RPMI8226 (cell line): Measurements from ENCODE around the gene PRTFDC1.
"Not testable (repeated sequence)": the region's sequence is repeated elsewhere in the genome, so short reads cannot be mapped to it uniquely, and the experiment has no call there.

ENCODE experiments used
- DNase-seq: peaks from one replicate; pipeline ENCODE4 v3.0.0-alpha.2; 2015

PRTFDC1 gene, protein sequence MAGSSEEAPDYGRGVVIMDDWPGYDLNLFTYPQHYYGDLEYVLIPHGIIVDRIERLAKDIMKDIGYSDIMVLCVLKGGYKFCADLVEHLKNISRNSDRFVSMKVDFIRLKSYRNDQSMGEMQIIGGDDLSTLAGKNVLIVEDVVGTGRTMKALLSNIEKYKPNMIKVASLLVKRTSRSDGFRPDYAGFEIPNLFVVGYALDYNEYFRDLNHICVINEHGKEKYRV

DNA sequence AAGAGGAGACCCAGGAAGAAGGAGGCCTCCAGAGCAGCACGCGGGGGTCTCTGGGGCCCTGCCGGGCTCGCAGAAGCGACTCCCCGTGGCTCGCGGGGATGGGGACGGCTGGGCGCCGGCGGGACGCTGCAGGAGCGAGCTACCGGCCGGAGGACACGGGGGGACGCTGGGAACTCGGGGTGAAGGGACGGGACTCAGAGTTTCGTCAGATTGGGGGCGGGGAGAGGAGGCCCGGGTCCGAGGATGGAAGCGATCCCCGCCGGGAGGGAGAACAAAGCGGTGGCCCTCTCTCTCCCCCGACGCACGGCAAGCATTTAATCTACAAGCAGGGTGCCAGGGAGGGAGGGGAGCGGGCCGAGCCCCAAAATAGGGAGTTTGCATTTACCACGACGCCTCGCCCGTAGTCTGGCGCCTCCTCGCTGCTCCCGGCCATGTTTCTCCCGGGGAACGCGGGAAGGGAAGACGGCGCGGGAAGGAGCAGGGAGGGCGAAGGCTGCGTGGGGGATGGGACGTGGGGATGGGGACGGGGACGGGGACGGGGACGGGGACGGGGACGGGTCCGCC is at the start of gene PRTFDC1:
PRTFDC1 (minus strand) TSS at position 464 of the 564 bp plus-strand sequence; CDS start at position 433, 31 bp downstream.
- DNase-seq, result no peak

DNA sequence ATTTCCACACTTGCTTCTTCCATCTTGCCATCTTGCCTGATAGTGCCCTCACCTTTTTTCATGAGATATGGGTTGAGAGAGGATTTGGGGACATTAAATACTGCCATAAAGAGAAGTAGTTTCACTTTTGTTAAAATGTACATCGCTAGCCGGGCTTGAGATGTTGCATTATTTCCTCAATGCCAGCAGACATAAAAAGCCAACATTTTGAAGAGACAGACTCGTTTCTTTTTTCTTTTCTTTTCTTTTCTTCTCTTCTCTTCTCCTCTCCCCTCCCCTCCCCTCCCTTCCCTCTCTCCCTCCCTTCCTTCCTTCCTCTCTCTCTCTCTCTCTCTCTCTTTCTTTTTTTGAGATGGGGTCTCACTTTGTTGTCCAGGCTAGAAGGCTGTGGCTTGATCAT is 45.6 kb upstream of the PRTFDC1 start:
- no peak for DNase-seq

DNA sequence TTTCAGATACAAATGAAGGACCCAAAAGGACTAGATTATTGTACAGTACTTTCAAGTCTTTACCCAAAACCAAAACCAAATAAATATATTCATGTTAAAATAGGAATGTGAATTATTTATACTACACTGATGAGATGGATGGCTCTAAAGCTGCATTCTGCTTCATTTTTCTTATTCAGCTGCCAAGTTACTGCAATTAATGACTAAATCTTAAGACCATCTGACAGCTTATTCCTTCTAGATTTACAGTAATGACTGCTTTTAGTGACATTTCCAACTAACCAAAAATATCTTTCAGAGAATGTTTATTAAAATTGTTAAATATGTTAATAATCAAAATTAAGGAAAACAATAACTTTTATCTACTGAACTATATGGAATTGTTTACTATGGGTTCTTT is 42.7 kb upstream of the PRTFDC1 start:
- no peak for DNase-seq

DNA sequence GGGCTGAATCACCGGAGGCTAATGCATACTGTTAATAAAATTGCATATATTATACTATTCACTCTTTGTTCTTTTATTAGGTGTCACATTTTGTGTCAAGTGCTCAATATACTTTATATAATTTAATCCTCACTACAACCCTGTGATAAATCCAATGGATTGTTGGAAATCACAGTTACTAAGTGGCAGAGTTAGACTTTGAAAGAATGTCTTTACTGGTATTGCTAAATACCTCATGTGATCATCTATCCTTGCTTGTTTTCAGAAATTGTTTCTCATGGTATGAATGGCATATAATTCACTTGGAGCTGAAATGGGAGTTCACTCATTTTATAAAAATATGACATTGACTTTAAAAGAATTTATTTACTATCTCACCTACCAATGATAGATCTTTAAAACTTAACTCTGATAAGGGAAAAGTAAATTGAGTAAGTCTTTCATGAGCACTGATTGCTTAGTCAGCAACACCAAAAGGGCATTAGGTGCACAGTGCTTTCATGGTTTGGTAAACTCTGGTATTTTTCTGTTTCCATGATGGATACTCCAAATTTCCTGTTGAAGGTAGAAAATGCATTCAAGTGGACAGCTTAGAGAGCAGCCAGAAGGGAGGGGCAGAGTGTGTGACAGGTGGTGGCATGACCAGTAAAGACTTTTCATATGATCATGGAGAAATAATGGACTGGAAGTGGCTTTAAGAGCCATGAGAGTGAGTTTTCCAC is 41.0 kb upstream of the PRTFDC1 start:
- DNase-seq, result no peak

DNA sequence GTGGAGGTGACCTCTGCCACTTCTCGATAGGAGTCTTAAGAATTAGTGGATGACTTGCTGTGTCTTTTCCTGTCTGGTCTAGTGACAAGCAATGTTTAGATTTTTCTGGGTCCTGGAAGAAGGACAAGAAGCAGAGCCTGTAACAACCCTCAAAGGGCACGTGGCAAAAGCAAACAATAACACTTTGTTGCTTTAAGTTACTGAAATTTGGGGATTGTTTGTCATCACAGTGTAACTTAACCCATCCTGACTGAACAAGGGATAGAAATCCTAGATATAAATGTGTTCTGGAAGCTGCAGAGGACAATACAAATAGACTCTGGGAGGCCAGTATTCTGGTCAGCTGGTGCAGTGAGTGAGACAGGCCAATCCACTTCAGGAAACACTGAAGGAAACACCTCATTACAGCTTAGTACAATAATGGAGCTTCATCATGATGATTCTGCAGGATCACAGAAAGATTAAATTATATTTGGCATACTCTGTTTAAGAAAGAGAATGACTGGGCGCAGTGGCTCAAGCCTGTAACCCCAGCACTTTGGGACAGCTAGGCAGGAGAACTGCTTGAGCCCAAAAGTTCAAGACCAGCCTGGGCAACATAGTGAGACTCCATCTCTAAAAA is 40.2 kb upstream of the PRTFDC1 start:
- DNase-seq, result no peak

DNA sequence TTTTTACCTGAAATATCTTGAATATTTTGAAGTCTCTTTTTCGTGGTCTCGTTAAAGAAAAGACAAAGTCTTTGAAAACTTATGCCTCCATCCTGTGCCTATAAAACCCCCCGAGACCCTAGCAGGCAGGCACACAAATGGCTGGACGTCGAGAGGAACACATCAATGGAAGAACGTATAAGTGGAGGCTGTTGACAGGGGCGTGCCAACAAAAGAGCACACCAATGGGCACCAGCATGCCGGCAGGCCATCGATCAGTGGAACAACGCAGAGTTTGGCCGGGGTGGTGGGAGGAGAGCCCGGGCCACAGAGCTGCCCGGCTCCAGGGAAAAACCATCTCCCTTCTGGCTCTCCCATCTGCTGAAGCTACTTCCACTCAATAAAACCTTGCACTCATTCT is 38.9 kb upstream of the PRTFDC1 start:
- DNase-seq, result no peak

DNA sequence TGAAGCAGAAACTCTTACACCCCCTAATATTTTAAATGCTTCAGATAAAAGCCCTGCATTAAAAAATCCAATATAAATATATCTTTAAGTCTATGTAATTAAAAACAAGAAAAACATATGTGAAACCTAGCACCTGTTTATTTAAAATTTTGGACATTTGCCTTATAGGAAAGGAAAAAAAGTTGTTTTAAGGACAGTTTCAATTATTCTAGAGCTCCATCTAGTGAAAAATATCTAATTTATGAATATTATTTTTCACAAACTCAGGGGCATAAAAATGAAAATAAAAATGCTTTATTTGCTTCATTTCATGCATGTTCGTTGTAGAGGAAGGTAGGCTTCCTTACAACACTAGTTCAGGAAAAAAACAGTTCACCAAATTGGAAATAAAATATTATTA is 37.5 kb upstream of the PRTFDC1 start:
- DNase-seq, result no peak

DNA sequence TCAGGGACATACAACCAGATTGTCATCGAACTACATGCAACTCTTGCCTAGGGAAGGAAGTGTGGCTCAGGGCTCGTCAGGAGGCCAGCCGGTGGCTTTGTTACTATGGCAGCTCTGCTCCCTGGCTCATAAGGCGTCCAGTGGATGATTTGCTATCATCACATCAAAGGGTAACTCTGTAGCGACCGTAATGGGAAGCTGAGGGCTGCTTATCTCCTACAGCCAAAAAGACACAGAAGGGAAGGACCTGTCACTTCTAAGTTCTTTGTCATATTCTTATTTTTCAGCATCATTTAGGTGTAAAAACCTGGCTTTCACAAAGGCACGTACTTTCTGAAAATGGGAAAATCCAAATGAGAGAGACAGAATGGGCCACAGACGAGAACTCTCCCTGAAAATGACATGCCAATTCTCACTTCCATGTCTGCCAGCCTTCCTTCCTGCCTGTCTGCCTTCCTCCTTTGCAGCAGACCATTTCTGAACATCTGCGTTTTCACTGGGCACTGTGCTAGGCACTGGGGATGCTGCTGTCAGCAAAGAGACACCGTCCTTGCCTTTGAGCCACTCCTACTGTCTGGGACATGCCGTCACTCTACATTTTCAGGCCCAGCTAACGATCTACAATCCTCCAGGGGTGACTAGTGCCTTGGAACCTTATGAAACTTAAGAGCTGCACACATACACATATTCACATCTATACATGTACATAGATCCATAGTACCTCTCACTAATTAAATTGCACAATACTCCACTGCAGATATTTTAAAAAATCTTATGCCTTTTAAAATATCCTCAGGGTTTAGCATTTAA is 36.6 kb upstream of the PRTFDC1 start:
- no peak for DNase-seq

DNA sequence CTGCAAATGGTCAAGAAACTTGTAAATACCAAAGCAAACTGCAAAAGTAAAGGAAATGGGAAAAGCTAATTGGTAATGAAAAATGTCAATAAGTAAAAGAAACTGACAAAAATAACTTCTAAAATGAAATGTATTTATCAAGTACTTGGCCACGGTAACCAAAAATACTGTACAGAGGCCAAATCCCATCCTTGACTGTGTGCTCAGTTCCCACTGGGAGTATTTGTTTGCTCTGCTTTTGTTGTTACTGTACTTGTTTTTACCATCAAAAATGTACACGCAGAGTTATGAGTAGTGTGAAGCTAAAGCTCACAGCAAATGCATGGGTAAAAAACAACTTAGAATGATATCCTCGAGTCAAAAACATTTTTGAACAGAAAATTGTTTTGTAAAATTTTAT is 32.5 kb upstream of the PRTFDC1 start:
- no peak for DNase-seq

DNA sequence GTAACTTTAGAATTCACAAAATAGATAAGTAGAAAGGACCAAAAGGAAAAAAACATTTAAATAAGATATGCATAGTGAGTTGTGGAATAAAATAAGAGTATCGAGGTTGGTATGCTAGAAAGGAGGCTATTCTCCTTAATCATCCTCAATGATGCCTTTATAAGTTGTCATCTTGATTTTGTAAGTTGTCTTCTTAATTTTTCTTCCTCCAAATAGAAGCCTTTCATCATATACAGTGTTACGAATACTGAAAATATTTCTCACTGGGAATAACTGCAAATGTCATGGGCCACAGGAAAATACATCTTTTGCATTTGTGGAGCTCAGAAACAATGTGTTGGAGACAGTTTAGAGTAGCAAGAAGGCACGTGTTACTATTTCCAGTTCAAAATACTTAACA is 31.5 kb upstream of the PRTFDC1 start:
- no peak for DNase-seq

DNA sequence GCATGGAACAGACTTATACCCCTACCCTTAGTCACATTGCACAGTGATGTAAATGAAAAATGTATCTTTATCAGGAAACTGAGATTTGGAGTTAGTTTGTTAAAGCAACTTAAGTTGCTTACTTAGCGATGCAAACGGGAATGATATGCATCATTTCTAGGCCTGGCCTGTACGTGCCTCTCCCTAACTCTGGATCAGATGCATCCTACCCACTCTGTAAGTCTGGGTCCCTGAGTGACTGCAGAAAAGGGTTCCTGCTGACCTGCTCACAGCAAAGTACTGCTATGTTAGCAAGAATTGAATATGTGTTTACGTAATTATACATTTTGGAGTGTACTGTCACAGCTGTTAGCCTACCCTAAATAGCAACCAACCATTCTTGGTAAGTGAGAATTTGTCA is 30.7 kb upstream of the PRTFDC1 start:
- DNase-seq, result no peak

DNA sequence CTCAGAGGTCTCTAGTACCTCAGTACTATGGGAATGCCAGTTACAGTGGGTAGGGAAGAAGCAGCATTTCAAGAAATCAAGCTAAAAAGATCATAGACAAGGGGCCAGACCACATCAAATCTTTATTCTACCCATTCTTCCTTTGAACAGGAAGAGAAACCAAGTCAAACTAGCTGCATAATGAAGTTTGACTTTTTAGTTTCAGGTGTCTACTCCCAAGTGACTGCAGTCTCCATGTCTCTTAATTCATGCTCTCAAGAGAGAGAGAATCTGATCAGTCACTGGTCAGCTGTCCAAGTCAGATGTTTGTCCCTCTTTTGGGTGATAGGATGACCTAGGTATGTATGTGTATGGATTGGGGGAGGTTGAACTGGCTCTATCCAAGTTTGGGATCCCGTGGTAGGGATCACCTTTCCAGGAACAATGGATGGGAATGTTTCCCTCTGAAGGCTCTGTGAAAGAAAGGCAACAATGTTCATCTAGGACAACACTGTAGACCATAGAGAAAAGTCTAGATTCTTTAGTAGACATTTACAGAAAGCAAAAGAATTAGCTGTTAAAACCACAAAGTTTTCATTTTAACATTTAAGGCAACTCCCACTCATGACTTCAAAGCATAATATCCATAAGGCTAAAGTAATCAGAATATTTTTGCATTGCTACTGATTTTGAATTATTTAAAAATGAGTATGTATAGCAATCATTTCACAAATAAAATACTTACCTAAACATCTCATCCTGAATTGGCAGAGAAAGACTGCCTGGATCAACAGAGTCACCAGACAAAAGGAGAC is 30.1 kb upstream of the PRTFDC1 start:
- DNase-seq, result no peak

DNA sequence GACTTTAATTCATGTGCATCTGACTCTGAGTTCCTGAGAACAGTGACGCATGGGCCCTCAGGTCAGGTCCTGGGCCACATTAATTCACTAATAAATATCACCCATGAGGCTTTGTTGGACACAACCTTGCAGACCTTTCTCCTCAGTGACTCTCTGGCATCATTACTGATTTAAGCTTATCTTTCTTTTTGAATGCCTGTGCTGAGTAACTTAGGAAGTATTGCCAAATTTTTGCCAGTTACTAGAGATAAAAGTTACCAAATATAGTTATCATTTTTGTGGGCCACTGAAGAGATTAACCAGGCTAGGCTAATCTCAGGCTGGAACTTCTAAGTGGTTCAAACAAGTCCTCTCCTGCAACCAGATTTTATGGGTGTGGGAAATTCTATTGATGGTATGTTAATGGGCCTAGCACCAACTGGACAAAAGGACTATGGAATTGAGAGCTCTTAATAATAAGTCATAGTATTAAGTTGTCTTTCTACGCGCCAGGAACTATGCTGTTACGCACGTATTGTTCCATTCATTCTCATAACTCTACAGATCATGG is 28.8 kb upstream of the PRTFDC1 start:
- DNase-seq, result no peak

DNA sequence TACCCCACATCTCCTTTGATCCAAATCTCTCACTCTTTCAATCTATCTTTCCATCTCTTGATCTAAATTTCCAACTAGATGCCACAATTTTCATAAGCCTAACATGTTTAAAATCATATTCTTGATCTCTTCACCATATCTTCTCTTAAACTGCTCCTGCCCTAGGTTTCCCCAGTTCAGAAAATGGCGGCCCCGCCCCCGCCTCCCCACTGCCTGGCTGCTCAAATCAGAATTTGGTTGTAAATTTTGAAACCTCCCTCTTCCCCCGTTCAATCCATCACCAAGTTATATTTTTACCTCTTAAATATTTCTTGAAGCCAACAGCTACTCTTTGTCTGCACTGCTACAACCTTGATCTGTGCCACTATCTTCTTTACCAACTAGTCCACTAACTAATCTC is 27.3 kb upstream of the PRTFDC1 start:
- DNase-seq, result no peak

DNA sequence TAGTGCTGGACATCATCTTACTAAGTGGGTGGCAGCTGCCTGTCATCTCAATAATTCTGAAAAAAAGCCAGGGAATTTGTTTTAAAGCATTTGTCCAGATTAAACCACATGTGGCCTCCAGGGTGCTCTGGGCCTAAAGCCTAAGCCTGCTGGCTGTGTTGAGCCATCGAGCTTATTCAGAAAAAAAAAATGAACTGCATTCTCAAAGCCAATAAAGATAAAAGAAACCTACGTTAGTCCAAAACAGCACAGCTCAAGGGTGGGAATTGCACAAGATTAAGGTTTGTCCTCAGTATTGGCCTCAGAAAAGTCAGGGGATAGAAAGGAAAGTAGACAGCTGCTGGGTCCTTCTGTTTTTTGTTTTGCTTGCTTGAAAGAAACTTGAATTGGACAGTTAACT is 22.6 kb upstream of the PRTFDC1 start:
- DNase-seq, result no peak

DNA sequence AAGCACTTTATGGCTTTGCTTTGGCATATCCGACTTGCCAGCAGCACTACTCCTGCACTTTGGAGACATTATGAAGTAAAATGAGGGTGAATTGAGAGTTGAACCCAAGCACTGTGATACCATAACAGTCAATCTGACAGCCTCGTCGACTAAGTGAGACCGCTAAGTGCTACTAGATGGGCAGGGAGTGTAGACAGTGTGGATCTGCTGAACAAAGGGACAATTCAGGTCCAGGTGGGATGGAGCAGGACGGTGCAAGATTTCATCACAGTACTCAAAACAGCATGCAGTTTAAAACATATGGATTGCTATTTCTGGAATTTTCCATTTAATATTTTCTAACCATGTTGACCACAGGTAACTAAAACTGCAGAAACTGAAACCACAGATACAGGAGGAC is 20.8 kb upstream of the PRTFDC1 start:
- no peak for DNase-seq

DNA sequence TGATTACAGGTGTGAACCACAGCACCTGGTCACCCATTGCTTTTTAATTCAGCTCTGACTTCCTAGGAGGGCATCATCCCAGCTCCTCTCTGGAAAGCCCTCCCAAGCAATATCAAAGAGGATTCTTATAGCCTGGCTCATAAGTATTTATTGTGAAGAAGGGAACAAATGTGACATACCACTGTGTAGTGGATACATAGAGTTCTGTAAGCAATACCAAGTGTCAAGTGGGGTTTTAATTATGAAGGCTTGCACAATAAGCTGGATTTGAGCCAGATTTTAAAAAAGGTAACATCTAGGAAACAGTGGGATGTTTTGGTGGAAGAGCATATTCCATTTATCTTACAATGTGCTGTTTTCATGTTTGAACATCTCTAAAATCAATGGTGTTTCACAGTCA is 19.0 kb upstream of the PRTFDC1 start:
- no peak for DNase-seq

DNA sequence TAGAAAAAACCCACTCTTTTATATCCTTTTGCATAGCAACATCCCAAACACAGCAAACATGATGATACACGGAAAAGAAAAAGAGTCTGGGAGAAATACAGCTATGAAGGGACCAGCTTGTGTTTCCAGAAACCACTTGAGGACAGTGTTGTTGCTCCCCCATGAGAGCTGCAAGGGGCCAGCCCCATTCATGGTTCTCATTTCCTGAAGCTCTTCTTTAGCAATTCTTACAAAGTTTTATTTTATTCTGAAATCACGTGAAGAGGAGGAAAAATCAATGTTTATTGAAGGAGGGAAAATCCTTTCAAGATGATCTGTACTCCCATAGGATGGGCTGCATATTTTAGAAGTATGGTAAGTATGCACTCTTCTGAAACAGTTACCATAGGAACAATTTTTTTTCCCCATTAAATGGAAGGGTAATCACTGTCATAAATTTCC is 17.5 kb upstream of the PRTFDC1 start:
- DNase-seq, result no peak

DNA sequence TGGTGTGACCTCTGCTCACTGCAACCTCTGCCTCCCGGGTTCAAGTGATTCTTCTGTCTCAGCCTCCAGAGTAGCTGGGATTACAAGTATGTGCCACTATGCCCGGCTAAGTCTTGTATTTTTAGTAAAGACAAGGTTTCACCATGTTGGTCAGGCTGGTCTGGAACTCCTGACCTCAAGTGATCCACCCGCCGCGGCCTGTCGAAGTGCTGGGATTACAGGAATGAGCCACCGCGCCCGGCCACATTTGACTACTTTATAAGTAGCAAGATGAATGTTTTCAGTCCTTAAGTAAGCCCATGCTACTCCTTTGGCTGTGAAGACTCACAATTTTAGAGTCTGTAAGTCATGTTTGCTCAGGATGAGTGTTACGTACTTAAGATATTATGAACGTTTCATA is 16.5 kb upstream of the PRTFDC1 start:
- DNase-seq, result not testable (repeated sequence)

DNA sequence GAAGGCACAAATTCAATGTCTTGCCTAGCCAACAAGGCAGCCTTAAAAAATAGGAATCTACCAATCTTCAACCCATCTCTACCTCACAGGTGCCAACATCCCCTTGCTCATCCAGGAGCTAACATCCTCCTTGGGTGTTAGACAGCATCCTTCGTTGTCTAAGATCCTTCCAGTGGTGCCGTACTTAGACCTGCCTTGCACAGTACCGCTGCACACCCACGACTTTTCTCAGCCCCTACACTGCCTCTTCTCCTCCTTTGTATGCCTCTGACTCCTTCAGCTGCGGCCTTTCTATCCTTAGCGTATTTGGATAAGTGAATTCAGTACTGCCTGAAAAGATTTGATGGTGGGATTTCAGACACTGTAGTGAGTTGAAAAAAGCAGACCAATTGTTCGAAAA is 15.9 kb upstream of the PRTFDC1 start:
- DNase-seq, result no peak

DNA sequence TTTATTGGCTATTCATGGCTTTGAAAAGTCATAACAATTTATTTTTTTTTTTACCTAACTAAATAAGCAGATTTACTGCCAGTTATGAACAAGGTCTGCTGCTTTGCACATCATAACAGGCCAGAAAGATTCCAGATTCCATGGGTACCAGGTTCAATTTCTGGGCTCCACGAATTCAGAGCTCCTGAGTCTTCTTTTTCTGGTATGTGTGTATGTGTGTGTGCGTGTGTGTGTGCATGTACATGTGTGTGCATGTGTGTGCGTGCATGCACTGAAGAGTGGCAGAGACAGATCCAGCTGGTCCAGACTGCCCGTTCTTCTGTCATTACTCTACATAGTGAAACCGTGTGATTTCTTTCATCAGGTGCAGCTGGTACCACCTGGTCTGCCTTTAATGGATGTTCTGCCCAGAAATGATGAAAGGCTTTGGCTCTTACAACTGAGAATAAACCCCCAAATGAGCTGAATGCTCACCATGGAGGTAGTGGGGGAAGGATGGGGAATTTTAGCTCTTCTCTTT is 14.6 kb upstream of the PRTFDC1 start:
- DNase-seq, result no peak

DNA sequence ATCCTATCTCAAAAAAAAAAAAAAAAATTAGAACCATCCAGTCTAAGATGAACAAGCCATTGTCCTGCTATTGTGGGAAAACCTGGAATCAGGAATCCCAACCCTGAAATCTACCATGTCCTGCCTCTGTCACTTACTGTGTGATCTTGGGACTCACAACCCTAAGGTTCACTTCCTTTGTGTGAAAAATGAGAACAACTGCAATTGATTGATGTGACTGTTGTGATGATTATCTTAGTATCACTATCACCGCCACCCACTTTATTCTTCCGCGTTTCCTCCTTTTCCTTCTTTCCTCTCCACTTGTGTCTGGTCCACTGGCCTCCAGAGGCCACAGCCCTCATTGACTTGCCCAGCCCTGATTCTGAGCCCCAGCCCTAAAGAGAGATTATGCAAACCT is 12.6 kb upstream of the PRTFDC1 start:
- no peak for DNase-seq
